ENCODE data around the gene SSR2.
"Not testable (repeated sequence)": the region's sequence is repeated elsewhere in the genome, so short reads cannot be mapped to it uniquely, and the experiment has no call there.

SSR2 gene

DNA sequence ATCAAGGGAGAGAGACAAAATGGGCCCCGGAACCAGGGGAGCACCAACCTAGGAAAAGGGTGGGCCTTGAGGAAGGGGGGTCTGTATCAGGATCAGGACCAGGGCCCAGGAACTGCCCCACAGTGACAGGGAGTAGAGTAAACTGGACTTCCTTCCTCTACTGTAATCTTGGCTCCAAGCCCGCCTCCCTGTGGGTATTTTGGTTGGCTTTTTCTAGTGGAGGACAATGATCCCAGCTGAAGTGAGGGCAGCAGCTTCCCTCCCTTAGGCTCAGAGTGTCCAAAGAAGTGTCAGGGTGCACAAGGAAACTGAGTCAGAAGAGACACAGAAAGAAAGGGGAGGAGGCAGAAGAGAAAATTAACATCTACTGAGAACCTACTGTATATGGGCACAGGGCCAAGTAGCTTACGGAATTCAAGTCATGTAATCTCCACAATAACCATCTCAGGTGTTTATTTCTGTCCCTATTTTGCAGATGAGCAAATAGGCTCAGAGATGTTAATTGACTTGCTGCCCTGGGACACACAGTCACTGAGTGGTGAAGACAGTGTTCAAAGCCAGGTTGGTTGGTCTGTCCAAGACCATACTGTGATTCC, 28.0 kb upstream of the SSR2 start:
- TF ChIP-seq, protein P1, sequence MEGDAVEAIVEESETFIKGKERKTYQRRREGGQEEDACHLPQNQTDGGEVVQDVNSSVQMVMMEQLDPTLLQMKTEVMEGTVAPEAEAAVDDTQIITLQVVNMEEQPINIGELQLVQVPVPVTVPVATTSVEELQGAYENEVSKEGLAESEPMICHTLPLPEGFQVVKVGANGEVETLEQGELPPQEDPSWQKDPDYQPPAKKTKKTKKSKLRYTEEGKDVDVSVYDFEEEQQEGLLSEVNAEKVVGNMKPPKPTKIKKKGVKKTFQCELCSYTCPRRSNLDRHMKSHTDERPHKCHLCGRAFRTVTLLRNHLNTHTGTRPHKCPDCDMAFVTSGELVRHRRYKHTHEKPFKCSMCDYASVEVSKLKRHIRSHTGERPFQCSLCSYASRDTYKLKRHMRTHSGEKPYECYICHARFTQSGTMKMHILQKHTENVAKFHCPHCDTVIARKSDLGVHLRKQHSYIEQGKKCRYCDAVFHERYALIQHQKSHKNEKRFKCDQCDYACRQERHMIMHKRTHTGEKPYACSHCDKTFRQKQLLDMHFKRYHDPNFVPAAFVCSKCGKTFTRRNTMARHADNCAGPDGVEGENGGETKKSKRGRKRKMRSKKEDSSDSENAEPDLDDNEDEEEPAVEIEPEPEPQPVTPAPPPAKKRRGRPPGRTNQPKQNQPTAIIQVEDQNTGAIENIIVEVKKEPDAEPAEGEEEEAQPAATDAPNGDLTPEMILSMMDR (IDR thresholded peaks at IDR 0.05; ENCODE audit: control insufficient read depth, insufficient read depth, low read depth, low read length, missing control alignments): no peak
- no peak for DNase-seq (ENCODE audit: low read depth)
- no peak overlapping the region for H3K4me3 ChIP-seq (ENCODE audit: control insufficient read depth, low read depth, low read length)

DNA sequence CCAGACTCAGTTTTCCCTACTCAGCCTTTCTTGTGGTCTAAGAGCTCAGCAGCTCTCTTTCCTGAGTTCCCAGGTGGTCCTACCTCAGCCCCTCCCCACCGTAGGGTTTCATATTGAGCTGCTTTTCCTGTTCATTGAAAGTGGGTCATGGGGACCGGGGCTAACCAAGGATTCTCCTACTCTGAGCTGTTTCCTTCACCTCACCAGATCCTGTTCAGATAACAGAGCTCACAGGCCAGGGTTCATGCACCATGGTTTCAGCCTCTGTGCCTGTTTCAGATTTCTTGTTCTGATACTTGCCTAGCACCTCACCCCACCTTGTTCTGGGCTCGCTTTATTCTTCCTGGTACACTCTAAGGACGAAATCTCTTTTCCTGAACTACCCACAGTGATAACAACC, 24.3 kb upstream of the SSR2 start:
- no peak for DNase-seq (ENCODE audit: low read depth)
- TF ChIP-seq, protein P1 (IDR thresholded peaks at IDR 0.05; ENCODE audit: control insufficient read depth, insufficient read depth, low read depth, low read length, missing control alignments): no peak
- no peak overlapping the region for H3K4me3 ChIP-seq (ENCODE audit: control insufficient read depth, low read depth, low read length)

DNA sequence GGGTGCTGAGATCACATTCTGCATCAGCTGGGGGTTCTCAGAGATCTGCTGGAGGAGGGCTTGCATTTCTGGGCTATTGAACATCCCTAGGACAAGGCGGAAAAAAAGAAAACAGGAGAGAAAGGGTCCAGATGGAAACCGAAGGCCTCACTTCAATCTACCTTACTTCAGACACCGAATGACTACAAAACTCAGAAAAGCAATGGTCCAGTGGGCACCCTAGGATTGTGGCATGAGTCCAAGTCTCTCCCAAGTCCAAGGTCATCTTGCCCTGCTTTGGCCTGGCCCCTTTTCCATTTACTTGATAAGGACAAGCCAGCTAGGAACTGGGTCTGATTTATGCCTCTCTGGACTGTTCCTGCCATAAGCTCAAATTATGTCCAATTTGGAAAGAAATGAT, 22.1 kb upstream of the SSR2 start:
- TF ChIP-seq, protein P1 (IDR thresholded peaks at IDR 0.05; ENCODE audit: control insufficient read depth, insufficient read depth, low read depth, low read length, missing control alignments): no peak
- H3K4me3 ChIP-seq (ENCODE audit: control insufficient read depth, low read depth, low read length): no peak overlapping the region
- DNase-seq (ENCODE audit: low read depth): no peak

DNA sequence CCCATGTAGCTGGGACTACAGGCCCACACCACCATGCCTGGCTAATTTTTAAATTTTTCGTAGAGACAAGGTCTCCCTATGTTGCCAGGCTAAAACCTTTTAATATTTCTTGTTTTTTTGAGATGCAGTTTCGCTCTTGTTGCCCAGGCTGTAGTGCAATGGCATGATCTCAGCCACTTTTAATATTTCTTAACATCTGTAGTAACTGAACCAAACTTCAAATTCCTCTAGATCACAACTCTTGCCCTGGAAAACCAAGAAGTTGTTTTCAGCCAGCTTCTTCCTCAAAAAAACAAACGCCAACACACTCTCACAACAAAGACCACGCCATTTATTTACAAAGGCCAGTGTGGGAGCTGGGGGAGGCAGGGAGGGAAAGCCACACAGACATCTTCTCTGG, 14.2 kb upstream of the SSR2 start:
- H3K4me3 ChIP-seq (ENCODE audit: control insufficient read depth, low read depth, low read length); DNase-seq (ENCODE audit: low read depth): not testable (repeated sequence)

DNA sequence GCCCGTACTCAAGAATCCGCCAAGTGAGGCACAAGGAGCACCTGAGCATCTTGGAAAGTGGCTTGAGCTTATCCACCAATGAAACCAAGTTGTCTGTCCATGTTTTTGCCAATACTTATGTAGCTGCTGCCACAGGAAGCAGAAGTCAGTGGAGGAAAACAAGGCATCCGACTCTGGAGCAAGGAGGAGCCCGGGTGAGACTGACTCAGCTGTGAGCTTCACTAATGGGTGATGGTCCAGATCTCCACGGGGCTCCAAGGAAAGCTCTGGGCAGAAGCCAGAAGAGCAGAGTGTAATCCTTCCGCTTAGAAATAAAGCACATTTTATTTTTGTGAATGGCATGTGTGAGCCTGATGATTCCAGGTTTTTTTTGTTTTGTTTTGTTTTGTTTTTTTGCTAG, 12.3 kb upstream of the SSR2 start:
- no peak for DNase-seq (ENCODE audit: low read depth)
- H3K4me3 ChIP-seq (ENCODE audit: control insufficient read depth, low read depth, low read length): no peak overlapping the region
- TF ChIP-seq, protein P1 (IDR thresholded peaks at IDR 0.05; ENCODE audit: control insufficient read depth, insufficient read depth, low read depth, low read length, missing control alignments): no peak

DNA sequence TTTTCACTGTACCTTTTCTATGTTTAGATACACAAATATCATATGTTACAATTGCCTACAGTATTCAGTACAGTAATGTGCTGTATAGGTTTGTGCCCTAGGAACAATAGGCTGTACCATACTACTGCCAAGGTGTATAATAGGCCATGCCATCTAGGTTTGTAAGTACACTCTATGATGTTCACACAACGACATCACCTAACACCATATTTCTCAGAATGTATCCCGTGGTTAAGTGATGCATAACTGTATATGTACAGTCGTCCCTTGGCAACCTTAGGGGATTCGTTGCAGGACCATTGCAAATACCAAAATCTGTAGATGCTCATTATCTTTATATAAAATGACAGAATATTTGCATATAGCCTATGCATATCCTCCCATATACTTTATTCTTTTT, 5.8 kb upstream of the SSR2 start:
- DNase-seq (ENCODE audit: low read depth): no peak
- TF ChIP-seq, protein P1 (IDR thresholded peaks at IDR 0.05; ENCODE audit: control insufficient read depth, insufficient read depth, low read depth, low read length, missing control alignments): no peak
- H3K4me3 ChIP-seq (ENCODE audit: control insufficient read depth, low read depth, low read length): no peak overlapping the region

DNA sequence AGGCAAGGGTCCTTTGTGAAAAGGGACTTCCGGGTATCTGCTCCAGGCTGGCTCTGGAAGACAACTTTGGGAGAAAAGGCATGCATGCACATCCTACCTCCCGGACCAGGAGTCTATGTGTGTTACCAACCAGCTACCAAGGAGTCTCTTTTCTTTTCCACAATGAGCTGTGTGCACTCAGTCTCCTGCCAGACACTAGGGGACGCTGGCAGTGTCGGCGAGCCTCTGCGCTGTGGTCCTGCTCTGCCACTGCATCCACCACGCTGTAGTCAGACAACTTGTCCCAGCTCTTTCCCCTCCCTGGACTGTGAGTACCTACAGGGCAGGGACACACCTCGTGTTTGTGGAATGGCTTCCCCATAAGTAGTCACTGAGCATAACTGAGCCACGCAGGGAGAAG, 5.1 kb upstream of the SSR2 start:
- no peak overlapping the region for H3K4me3 ChIP-seq (ENCODE audit: control insufficient read depth, low read depth, low read length)
- DNase-seq (ENCODE audit: low read depth): no peak
- TF ChIP-seq, protein P1 (IDR thresholded peaks at IDR 0.05; ENCODE audit: control insufficient read depth, insufficient read depth, low read depth, low read length, missing control alignments): peak; percentile 60
